GM18861 (cell line): Measurements from ENCODE around the gene HDAC9.
"Not testable (repeated sequence)": the region's sequence is repeated elsewhere in the genome, so short reads cannot be mapped to it uniquely, and the experiment has no call there.

Experiments used
- ATAC-seq: cut with Tn5 transposase; IDR thresholded peaks from one replicate; pipeline ENCODE4 v1.9.1; 2021; ENCODE audit not compliant: unreplicated experiment

HDAC9 gene

GRCh38 chr7:18936265-18936664, 440.7 kb downstream of the HDAC9 start:
- ATAC-seq, result no peak

GRCh38 chr7:18939771-18940592, 444.4 kb downstream of the HDAC9 start:
- no peak for ATAC-seq

- ATAC-seq, result no peak
Observed at GRCh38 chr7:18940593-18941134, 445.1 kb downstream of the HDAC9 start.

- no peak for ATAC-seq
Observed at GRCh38 chr7:18941207-18941606, 445.7 kb downstream of the HDAC9 start.

GRCh38 chr7:18948521-18948920, 453.0 kb downstream of the HDAC9 start:
- ATAC-seq, result no peak

GRCh38 chr7:18952846-18953245, 457.3 kb downstream of the HDAC9 start:
- ATAC-seq, result no peak

GRCh38 chr7:18958627-18959026, 463.1 kb downstream of the HDAC9 start:
- no peak for ATAC-seq

- ATAC-seq, result no peak
Observed at GRCh38 chr7:18960725-18961124, 465.2 kb downstream of the HDAC9 start.

- no peak for ATAC-seq
Observed at GRCh38 chr7:18962031-18962430, 466.5 kb downstream of the HDAC9 start.

GRCh38 chr7:18965657-18966056, 470.1 kb downstream of the HDAC9 start:
- ATAC-seq, result no peak

- ATAC-seq, result not testable (repeated sequence)
Observed at GRCh38 chr7:18967755-18968154, 472.2 kb downstream of the HDAC9 start.

- ATAC-seq, result no peak
Observed at GRCh38 chr7:18971839-18972238, 476.3 kb downstream of the HDAC9 start.

GRCh38 chr7:18974803-18975202, 479.3 kb downstream of the HDAC9 start:
- ATAC-seq, result no peak

GRCh38 chr7:18975276-18975675, 479.7 kb downstream of the HDAC9 start:
- no peak for ATAC-seq

- ATAC-seq, result no peak
Observed at GRCh38 chr7:18975689-18976280, 480.2 kb downstream of the HDAC9 start.

GRCh38 chr7:18976715-18977471, 481.3 kb downstream of the HDAC9 start:
- no peak for ATAC-seq

- no peak for ATAC-seq
Observed at GRCh38 chr7:18978108-18978495, 482.6 kb downstream of the HDAC9 start.

GRCh38 chr7:18990700-18991099, 495.2 kb downstream of the HDAC9 start:
- ATAC-seq, result not testable (repeated sequence)

GRCh38 chr7:18993933-18994668, 498.6 kb downstream of the HDAC9 start:
- no peak for ATAC-seq

- ATAC-seq, result no peak
Observed at GRCh38 chr7:18995270-18995671, 499.7 kb downstream of the HDAC9 start.
